A549 (cell line): ENCODE data around the gene NOS1AP. TPM values are rescaled to one million over a fixed set of nuclear protein-coding genes. Genes with fewer than 3 reads are reported as not detected.

ENCODE experiments used
- ATAC-seq, 2 experiments: fragments of 200-7000 bp in 1 of 2; fragments of >200 bp in 1 of 2; cut with Nextera tagmentation in 1 of 2; cut with Tn5 transposase in 1 of 2; 3 replicates each; pipeline versions ENCODE4 v1.8.0 to v1.9.1; 2018 to 2020; ENCODE audit warnings: mild to moderate bottlenecking in 1 of 2, moderate library complexity in 1 of 2
- CTCF ChIA-PET: fragments of 300-600 bp; sonication (Branson Sonifier 250); formaldehyde crosslinking; extraction: SDS; loops from one replicate; lab custom pipeline; 2021; ENCODE audit warnings: antibody characterized with exemption, inconsistent platforms; lab: Yijun Ruan, JAX
- POLR2A ChIA-PET: fragments of 350-600 bp; formaldehyde crosslinking; extraction: SDS; loops from one replicate; lab custom pipeline; 2021; ENCODE audit warnings: antibody characterized with exemption, inconsistent platforms; lab: Yijun Ruan, JAX
- DNase-seq, 2 experiments: peaks; one replicate each; pipeline versions ENCODE4 v3.0.0 to v3.0.0-alpha.2; 2011 to 2016; ENCODE audit warnings: low read depth in 1 of 2, low spot score in 1 of 2
- FAIRE-seq: peaks from 2 replicates; lab custom pipeline; 2011; peaks lifted over from hg19 to GRCh38; lab: Jason Lieb, UNC
- H3K27ac ChIP-seq, 2 experiments: fragments of >200 bp; sonication (Bioruptor Twin); formaldehyde crosslinking; 3 replicates each; pipeline ENCODE4 v1.5.1; 2016 to 2017
- H3K4me1 ChIP-seq: fragments of >200 bp; sonication (Bioruptor Twin); formaldehyde crosslinking; 3 replicates; pipeline ENCODE4 v1.6.1; 2016
- H3K4me2 ChIP-seq: fragments of >200 bp; sonication (Bioruptor Twin); formaldehyde crosslinking; 3 replicates; pipeline ENCODE4 v1.6.1; 2016
- H3K4me3 ChIP-seq: fragments of >200 bp; sonication (Bioruptor Twin); formaldehyde crosslinking; 3 replicates; pipeline ENCODE4 v1.5.1; 2016
- H3K9me3 ChIP-seq: fragments of >200 bp; sonication (Bioruptor Twin); formaldehyde crosslinking; 3 replicates; pipeline ENCODE4 v1.6.1; 2016
- BHLHE40 ChIP-seq: IDR thresholded peaks from 2 replicates; pipeline ENCODE4 v1.6.1; 2012; ENCODE audit warnings: low read depth, low read length, inconsistent platforms
- CBX2 ChIP-seq: fragments of 200-600 bp; sonication (generic); IDR thresholded peaks from 2 replicates; pipeline ENCODE4 v1.6.1; 2016; ENCODE audit warnings: low read depth, mild to moderate bottlenecking, borderline replicate concordance
- CBX8 ChIP-seq: fragments of 200-600 bp; sonication (generic); IDR thresholded peaks from 2 replicates; pipeline ENCODE4 v1.6.1; 2016
- CHD2 ChIP-seq: fragments of 150-350 bp; IDR thresholded peaks from 2 replicates; pipeline ENCODE4 v1.6.1; 2014; ENCODE audit warnings: low read length; ENCODE audit not compliant: partially characterized antibody
- CHD4 ChIP-seq: fragments of 200-600 bp; sonication (generic); IDR thresholded peaks from 2 replicates; pipeline ENCODE4 v1.6.1; 2016; ENCODE audit warnings: antibody characterized with exemption, mild to moderate bottlenecking, borderline replicate concordance
- ESRRA ChIP-seq: fragments of 150-350 bp; IDR thresholded peaks from 2 replicates; pipeline ENCODE4 v1.6.1; 2014; ENCODE audit warnings: mild to moderate bottlenecking, low read length, borderline replicate concordance
- FOSB ChIP-seq: fragments of 250-450 bp; sonication (Bioruptor Pico); IDR thresholded peaks from 2 replicates; pipeline ENCODE4 v1.5.0; 2020; ENCODE audit warnings: mild to moderate bottlenecking, moderate library complexity
- FOSL2 ChIP-seq, 2 experiments: fragments of 450-650 bp in 1 of 2; fragments of >200 bp in 1 of 2; sonication (Bioruptor Twin) in 1 of 2; formaldehyde crosslinking; IDR thresholded peaks; 2 replicates each; pipeline versions ENCODE4 v1.5.0 to v1.6.1; 2016 to 2020; ENCODE audit warnings: mild to moderate bottlenecking in 1 of 2, moderate library complexity in 1 of 2
- FOXS1 ChIP-seq: fragments of 250-450 bp; sonication (Bioruptor Pico); IDR thresholded peaks from 2 replicates; pipeline ENCODE4 v1.5.0; 2020; ENCODE audit warnings: mild to moderate bottlenecking, moderate library complexity
- HDAC2 ChIP-seq: fragments of 200-600 bp; sonication (generic); IDR thresholded peaks from 2 replicates; pipeline ENCODE4 v1.6.1; 2016
- HEYL ChIP-seq: fragments of 250-450 bp; sonication (Bioruptor Pico); IDR thresholded peaks from 2 replicates; pipeline ENCODE4 v1.8.0; 2021; ENCODE audit warnings: mild to moderate bottlenecking, moderate library complexity
- HOXA7 ChIP-seq: fragments of 250-450 bp; sonication (Bioruptor Pico); IDR thresholded peaks from 2 replicates; pipeline ENCODE4 v1.5.0; 2020; ENCODE audit warnings: mild to moderate bottlenecking, moderate library complexity
- HOXB13 ChIP-seq: fragments of 250-450 bp; sonication (Bioruptor Pico); IDR thresholded peaks from 2 replicates; pipeline ENCODE4 v1.5.0; 2020; ENCODE audit warnings: low read depth, mild to moderate bottlenecking, moderate library complexity
- HOXB5 ChIP-seq: fragments of 250-450 bp; sonication (Bioruptor Pico); IDR thresholded peaks from 2 replicates; pipeline ENCODE4 v1.5.0; 2020; ENCODE audit warnings: mild to moderate bottlenecking, moderate library complexity
- MAFK ChIP-seq: fragments of 450-650 bp; IDR thresholded peaks from 2 replicates; pipeline ENCODE4 v1.6.1; 2014; ENCODE audit not compliant: partially characterized antibody
- PHF8 ChIP-seq: fragments of 200-600 bp; sonication (generic); IDR thresholded peaks from 2 replicates; pipeline ENCODE4 v1.6.1; 2016; ENCODE audit warnings: low read depth, mild to moderate bottlenecking, antibody characterized with exemption, moderate library complexity, borderline replicate concordance
- POLR2A ChIP-seq: IDR thresholded peaks from 2 replicates; pipeline ENCODE4 v1.6.1; 2012; ENCODE audit warnings: mild to moderate bottlenecking, low read length
- RAD21 ChIP-seq, 2 experiments: fragments of >200 bp in 1 of 2; sonication (Bioruptor Twin) in 1 of 2; formaldehyde crosslinking in 1 of 2; IDR thresholded peaks in 1 of 2; conservative IDR thresholded peaks in 1 of 2; 2 replicates in 1 of 2; 3 replicates in 1 of 2; pipeline ENCODE4 v1.6.1; 2012 to 2018; ENCODE audit warnings: inconsistent platforms in 1 of 2
- RARB ChIP-seq: fragments of 250-450 bp; sonication (Bioruptor Pico); IDR thresholded peaks from 2 replicates; pipeline ENCODE4 v1.8.0; 2021; ENCODE audit warnings: mild to moderate bottlenecking, moderate library complexity
- RFX5 ChIP-seq: fragments of 450-650 bp; IDR thresholded peaks from 2 replicates; pipeline ENCODE4 v1.7.1; 2014; ENCODE audit warnings: antibody characterized with exemption, mild to moderate bottlenecking, moderate library complexity
- SMC3 ChIP-seq: fragments of >200 bp; sonication (Bioruptor Twin); formaldehyde crosslinking; IDR thresholded peaks from 3 replicates; pipeline ENCODE4 v1.6.1; 2018; ENCODE audit warnings: inconsistent platforms
- SREBF2 ChIP-seq: fragments of 450-650 bp; IDR thresholded peaks from 2 replicates; pipeline ENCODE4 v1.6.1; 2014; ENCODE audit warnings: mild to moderate bottlenecking, moderate library complexity
- TP53 ChIP-seq: fragments of 250-450 bp; sonication (Bioruptor Pico); IDR thresholded peaks from 2 replicates; pipeline ENCODE4 v1.5.0; 2021; ENCODE audit warnings: mild to moderate bottlenecking, moderate library complexity
- ZC3H11A ChIP-seq: fragments of 450-650 bp; IDR thresholded peaks from 2 replicates; pipeline ENCODE4 v1.6.1; 2014; ENCODE audit warnings: antibody characterized with exemption, mild to moderate bottlenecking
- WGBS: methylation state at CpG from one replicate; pipeline ENCODE4 v1.1.6; 2017; ENCODE audit errors: missing lambda C conversion rate; 5-methylcytosine and 5-hydroxymethylcytosine counted together
- polyA plus RNA-seq, 4 experiments: library from polyadenylated mRNA; depleted of rRNA in 3 of 4; stranded (reverse); fragments of >200 nt; fragmentation: RNase III in 1 of 4; extraction: RNeasy Plus Mini Kit Qiagen cat#74134 plus additional on column Dnase treatment in 1 of 4; gene quantifications; 2 replicates in 3 of 4; 3 replicates in 1 of 4; pipeline ENCODE4 v1.2.3, GENCODE V29; 2011 to 2017
- TF ChIP-seq, protein P1 (sequence below): fragments of 200-600 bp; sonication (generic); IDR thresholded peaks from 2 replicates; pipeline ENCODE4 v1.6.1; 2016; ENCODE audit warnings: antibody characterized with exemption, mild to moderate bottlenecking, moderate library complexity
- TF ChIP-seq, protein P2 (sequence below): fragments of 450-650 bp; IDR thresholded peaks from 2 replicates; pipeline ENCODE4 v1.6.1; 2014; ENCODE audit warnings: antibody characterized with exemption
- TF ChIP-seq, protein P3 (sequence below): IDR thresholded peaks from 2 replicates; pipeline ENCODE4 v1.6.1; 2012
- TF ChIP-seq, protein P4 (sequence below): fragments of 150-350 bp; IDR thresholded peaks from 2 replicates; pipeline ENCODE4 v1.6.1; 2014; ENCODE audit warnings: low read depth, mild to moderate bottlenecking, low read length
- TF ChIP-seq, protein P5 (sequence below): fragments of 250-450 bp; sonication (Bioruptor Pico); IDR thresholded peaks from 2 replicates; pipeline ENCODE4 v1.5.0; 2020; ENCODE audit warnings: low read depth, mild to moderate bottlenecking, moderate library complexity

NOS1AP gene
- polyA plus RNA-seq, 2 of the 4 experiments (the other 2 are of a cell fraction): 0.17 to 0.25 TPM

DNA sequence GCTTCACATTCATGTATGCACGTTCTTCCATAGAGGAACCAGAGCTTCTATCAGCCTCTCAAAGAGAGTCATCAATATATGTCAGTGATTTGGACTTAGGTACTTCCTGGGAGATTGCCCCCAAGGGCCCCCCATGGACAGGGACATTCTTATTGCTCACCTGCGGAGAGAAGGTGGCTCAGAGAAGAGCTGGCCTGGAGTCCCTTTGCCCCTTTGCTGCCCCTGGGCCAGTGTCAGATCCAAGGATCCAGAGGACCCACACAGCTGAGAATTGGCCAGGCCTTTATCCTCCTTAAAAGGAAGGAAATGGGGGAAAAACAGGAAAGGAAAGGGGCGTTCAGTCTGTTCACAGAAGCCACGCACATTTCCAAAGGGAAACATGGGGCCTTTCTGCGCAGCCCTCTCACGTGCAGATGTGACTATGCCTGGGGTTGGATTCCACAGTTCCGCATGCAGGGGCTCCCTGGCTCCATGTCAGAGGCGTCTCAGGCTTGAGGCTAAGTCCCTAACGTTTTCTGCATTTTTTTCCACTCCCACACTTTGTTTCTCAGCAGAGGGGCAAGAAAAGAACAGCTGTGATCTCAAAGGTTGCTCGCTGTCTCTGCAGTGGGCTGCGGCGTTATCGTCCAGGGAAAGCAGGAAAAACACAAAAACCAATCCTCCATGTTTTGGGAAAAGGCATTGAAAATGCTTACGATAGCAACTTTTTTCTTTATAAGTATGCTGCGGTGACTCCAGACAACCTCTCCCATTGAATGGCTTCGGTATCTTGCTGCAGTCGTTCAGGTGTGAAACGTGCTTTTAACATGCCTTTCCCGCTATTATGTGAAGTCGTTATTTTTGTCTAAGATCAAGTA lies 318.0 kb downstream of the NOS1AP start:
- TF ChIP-seq HOXA7 (CRISPR knock-in tag): no peak
- no peak for TF ChIP-seq ZC3H11A
- TF ChIP-seq, protein P1, sequence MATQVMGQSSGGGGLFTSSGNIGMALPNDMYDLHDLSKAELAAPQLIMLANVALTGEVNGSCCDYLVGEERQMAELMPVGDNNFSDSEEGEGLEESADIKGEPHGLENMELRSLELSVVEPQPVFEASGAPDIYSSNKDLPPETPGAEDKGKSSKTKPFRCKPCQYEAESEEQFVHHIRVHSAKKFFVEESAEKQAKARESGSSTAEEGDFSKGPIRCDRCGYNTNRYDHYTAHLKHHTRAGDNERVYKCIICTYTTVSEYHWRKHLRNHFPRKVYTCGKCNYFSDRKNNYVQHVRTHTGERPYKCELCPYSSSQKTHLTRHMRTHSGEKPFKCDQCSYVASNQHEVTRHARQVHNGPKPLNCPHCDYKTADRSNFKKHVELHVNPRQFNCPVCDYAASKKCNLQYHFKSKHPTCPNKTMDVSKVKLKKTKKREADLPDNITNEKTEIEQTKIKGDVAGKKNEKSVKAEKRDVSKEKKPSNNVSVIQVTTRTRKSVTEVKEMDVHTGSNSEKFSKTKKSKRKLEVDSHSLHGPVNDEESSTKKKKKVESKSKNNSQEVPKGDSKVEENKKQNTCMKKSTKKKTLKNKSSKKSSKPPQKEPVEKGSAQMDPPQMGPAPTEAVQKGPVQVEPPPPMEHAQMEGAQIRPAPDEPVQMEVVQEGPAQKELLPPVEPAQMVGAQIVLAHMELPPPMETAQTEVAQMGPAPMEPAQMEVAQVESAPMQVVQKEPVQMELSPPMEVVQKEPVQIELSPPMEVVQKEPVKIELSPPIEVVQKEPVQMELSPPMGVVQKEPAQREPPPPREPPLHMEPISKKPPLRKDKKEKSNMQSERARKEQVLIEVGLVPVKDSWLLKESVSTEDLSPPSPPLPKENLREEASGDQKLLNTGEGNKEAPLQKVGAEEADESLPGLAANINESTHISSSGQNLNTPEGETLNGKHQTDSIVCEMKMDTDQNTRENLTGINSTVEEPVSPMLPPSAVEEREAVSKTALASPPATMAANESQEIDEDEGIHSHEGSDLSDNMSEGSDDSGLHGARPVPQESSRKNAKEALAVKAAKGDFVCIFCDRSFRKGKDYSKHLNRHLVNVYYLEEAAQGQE: no peak
- no peak for TF ChIP-seq FOSB (CRISPR knock-in tag)
- TF ChIP-seq, protein P2, sequence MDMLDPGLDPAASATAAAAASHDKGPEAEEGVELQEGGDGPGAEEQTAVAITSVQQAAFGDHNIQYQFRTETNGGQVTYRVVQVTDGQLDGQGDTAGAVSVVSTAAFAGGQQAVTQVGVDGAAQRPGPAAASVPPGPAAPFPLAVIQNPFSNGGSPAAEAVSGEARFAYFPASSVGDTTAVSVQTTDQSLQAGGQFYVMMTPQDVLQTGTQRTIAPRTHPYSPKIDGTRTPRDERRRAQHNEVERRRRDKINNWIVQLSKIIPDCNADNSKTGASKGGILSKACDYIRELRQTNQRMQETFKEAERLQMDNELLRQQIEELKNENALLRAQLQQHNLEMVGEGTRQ: no peak
- TF ChIP-seq PHF8: no peak
- no peak for TF ChIP-seq CBX8
- no peak for TF ChIP-seq BHLHE40
- TF ChIP-seq CBX2: no peak
- TF ChIP-seq POLR2A: no peak
- no peak for TF ChIP-seq SREBF2
- no peak for TF ChIP-seq RAD21 (conservative IDR thresholded peaks at IDR 0.05 in 1 of 2, IDR thresholded peaks at IDR 0.05 in 1 of 2)
- TF ChIP-seq HOXB5 (CRISPR knock-in tag): no peak
- no peak for TF ChIP-seq CHD4
- no peak for TF ChIP-seq TP53 (CRISPR knock-in tag)
- TF ChIP-seq, protein P3, sequence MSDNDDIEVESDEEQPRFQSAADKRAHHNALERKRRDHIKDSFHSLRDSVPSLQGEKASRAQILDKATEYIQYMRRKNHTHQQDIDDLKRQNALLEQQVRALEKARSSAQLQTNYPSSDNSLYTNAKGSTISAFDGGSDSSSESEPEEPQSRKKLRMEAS: no peak
- TF ChIP-seq HEYL: no peak
- TF ChIP-seq MAFK: no peak
- TF ChIP-seq HDAC2: no peak
- WGBS: 81% methylated on average over 20 of the region's 20 CpGs
- no peak for ATAC-seq
- ChIA-PET POLR2A (no interaction called here), CTCF (interaction anchor here (0.9 to 1.0 kb wide), 2 partner anchors 10 to 331 kb away, joined by 3 read pairs; no protein-coding TSS in a partner anchor)
- Histone ChIP-seq H3K4me2 (no peak overlapping the region), H3K9me3 (no peaks in the 10 kb centered on the region), H3K4me3 (no peak overlapping the region), H3K27ac (no peak overlapping the region; a peak in 1 of 6 replicates), H3K4me1 (peaks cover 3% of the 10 kb centered on the region; the same call in 2 of the 3 replicates)
- no peak for FAIRE-seq
- DNase-seq: no peak

DNA sequence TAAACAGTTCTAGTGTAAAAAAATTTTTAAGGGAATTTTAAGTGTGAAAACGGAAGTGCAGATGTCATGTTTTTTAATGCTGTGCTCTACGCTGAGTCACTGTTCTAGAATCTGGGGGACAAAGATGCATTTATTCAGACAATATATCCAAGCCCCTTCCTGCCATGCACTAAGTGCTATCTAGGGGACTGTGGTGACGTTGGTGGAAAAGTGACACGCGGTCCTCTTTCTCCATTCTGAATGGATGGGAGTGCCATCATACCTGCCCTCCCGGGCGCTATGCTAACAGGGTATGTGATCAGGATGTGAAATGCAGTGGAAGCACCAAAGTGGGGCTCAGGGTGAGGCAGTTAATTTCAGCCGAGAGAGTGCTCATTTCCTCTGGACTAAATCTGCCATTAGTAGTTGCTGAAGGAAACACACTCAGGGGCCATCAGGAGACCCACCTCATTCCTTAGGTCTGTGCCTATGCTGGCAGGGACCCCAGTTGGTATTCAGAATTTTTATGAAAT lies 318.6 kb downstream of the NOS1AP start:
- CTCF ChIA-PET: interaction anchor here (0.9 to 5.9 kb wide), 2 partner anchors 6 to 332 kb away, joined by 3 to 35 read pairs; partner anchors contain the start of gene C1orf226
- Histone ChIP-seq H3K4me1 (no peaks in the 10 kb centered on the region), H3K4me3 (no peak overlapping the region), H3K4me2 (no peak overlapping the region), H3K27ac (peak overlapping the region in 1 of 2 experiments; percentile 21; a peak in 1 of 6 replicates), H3K9me3 (no peaks in the 10 kb centered on the region)
- FAIRE-seq (no peak), ATAC-seq (no peak), DNase-seq (no peak)
- POLR2A ChIA-PET: no interaction called here
- WGBS: 81% methylated on average over 8 of the region's 8 CpGs
- TF ChIP-seq RFX5: no peak
- TF ChIP-seq HOXB13 (CRISPR knock-in tag): no peak
- TF ChIP-seq MAFK: no peak
- no peak for TF ChIP-seq RAD21 (conservative IDR thresholded peaks at IDR 0.05 in 1 of 2, IDR thresholded peaks at IDR 0.05 in 1 of 2)
- TF ChIP-seq, protein P3: no peak
- no peak for TF ChIP-seq RARB (CRISPR knock-in tag)
- TF ChIP-seq SMC3: no peak
- TF ChIP-seq FOXS1 (CRISPR knock-in tag): no peak
- TF ChIP-seq ESRRA: no peak
- no peak for TF ChIP-seq FOSB (CRISPR knock-in tag)
- TF ChIP-seq HDAC2: no peak
- TF ChIP-seq ZC3H11A: no peak
- TF ChIP-seq, protein P4, sequence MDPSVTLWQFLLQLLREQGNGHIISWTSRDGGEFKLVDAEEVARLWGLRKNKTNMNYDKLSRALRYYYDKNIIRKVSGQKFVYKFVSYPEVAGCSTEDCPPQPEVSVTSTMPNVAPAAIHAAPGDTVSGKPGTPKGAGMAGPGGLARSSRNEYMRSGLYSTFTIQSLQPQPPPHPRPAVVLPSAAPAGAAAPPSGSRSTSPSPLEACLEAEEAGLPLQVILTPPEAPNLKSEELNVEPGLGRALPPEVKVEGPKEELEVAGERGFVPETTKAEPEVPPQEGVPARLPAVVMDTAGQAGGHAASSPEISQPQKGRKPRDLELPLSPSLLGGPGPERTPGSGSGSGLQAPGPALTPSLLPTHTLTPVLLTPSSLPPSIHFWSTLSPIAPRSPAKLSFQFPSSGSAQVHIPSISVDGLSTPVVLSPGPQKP: no peak
- TF ChIP-seq, protein P5, sequence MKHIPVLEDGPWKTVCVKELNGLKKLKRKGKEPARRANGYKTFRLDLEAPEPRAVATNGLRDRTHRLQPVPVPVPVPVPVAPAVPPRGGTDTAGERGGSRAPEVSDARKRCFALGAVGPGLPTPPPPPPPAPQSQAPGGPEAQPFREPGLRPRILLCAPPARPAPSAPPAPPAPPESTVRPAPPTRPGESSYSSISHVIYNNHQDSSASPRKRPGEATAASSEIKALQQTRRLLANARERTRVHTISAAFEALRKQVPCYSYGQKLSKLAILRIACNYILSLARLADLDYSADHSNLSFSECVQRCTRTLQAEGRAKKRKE (CRISPR knock-in tag): no peak
- TF ChIP-seq CBX2: no peak
- no peak for TF ChIP-seq FOSL2 (IDR thresholded peaks at IDR 0.05)
- no peak for TF ChIP-seq FOSL2 (CRISPR knock-in tag; IDR thresholded peaks at IDR 0.05)
- TF ChIP-seq CHD2: no peak
